NCI-H1092 treated with DMSO at 0.1 percent for 48 hours (cell line): ENCODE results near the gene ZNF575.

Experiments used
- DNase-seq: peaks from one replicate; lab custom pipeline; 2025; lab: John Stamatoyannopoulos, UW

ZNF575 gene

DNA sequence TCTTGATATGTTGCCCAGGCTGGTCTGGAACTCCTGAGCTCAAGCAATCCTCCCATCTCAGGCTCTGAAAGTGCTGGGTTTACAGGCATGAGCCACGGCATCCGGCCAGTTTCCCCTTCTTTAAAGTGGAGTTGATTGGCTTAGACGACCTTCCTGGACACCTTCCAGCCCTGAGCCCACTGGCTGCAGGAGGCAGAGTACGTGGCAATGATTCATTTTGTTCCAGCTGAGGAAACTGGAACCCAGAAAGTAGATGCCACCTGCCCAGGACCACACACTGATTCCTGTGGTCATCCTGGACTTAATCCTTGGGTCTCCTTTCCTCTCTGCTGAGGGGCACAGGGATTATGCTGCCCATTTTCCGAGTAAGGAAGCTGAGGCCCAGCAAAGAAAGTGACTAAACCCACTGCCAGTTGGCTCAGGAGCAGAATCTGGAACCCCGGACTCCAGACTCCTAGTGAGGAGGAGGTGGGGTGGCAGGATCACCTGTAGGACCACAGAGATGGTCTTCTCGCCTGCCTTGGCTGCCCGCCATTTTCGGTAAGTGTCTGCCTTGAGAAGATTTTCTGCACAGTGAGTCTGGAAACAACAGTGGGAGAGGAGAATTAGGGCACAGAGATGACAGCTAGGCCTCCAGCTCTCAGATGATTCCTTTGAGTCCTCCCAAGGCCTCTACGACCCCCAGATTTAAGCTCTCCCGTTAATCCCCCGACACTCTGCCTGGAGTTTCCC, 41.6 kb downstream of the ZNF575 start:
- DNase-seq, result no peak

DNA sequence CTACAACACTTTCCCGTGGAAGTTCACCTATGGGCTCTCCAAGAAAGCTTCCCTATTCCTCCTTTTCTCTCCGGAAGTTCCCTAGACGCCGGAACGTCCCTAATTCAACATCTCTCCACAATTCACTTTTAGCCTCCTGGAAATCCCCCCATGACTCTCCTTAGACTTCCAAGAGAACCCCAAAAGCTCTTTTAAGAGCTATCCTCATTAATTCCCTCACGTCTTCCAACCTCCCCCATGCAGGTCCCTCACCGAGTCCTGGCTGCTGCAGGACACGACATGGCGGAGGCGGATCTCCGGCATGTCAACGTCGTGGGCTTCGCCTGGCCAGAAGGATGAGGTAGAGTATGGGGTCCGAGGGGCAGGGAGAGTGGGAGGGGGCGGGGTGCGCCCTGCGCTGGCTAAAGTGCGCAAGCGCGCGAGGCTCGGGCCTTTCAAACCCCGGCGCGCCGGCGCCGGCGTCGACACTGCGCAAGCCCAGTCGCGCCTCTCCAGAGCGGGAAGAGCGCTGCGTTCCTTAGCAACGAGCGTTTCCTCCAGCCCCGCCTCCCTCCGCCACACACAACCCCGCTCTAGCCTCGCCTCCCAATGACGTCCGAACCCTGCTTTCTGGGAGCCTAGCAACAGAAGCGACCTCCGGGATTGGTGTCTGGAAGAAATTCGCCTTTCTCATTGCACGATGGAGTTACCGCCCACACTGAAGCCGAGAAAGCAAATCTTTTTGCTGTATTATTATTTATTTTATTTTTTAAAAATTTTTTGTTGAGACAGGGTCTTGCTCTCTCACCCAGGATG, 42.4 kb downstream of the ZNF575 start, which contains the start of the genes PINLYP and XRCC1:
PINLYP (plus strand) TSS at position 646 of the 795 bp plus-strand sequence. CDS start 1,391 bp downstream, outside the sequence.
XRCC1 (minus strand) TSS at position 372 of the 795 bp plus-strand sequence; CDS start at position 303, 69 bp downstream.
- DNase-seq, result peak; percentile 97

DNA sequence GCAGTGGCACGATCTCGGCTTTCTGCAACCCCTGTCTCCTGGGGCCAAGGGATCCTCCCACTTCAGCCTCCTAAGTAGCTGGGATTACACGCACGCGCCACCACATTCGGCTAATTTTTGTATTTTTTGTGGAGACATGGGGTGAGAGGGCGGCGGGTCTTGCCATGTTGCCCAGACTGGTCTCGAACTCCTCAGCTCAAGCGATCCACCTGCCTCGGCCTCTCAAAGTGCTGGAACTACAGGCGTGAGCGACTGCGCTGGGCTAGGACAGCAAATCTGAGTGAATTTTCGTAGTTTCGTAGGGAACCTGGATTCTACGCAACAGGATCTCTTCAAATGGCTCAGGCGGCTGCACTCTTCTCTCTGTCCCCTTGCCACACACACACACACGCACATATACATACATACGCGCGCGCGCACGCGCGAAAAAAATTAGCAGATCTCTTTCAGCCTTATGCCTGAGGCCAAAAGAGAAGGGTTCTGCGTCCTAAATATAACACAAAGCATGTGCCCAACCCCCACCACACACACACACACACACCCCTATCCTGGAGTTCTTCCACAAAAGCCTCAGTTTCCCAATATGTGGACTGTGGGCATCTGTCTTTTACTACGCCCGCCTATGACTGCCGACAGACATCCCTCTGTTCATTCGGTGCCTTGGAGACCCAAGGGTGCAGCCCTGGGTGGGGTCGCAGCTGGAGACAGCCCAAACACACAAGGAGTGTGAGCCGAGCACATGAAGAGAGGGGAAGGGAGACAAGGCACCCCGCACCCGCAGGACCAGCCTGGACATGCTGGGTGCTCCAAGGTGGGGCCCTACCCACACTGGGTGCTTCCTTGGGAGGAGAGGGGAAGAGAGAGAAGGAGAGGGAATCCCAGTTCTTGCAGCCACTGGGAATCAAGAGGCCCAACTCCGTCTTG, 43.2 kb downstream of the ZNF575 start:
- DNase-seq, result peak; percentile 53

DNA sequence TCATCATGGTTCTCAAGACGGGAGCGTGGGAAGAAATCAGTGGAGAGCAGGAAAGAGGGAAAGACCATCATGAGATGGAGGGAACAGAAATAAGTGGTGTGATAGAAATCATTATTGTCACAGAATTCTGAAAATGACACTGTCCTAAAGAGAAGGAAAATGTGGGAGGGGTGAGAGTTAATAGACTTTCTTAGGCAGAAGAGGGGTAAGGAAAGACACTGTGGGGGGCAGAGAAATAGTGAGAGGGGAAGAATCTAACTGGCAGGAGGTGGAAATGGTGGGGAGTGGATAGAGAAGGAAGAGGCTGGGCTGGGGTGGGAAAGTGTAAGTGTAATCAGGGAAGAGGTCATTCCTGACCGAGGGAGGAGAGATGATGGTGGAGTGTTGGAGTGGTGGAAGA, 45.8 kb downstream of the ZNF575 start:
- DNase-seq, result no peak

DNA sequence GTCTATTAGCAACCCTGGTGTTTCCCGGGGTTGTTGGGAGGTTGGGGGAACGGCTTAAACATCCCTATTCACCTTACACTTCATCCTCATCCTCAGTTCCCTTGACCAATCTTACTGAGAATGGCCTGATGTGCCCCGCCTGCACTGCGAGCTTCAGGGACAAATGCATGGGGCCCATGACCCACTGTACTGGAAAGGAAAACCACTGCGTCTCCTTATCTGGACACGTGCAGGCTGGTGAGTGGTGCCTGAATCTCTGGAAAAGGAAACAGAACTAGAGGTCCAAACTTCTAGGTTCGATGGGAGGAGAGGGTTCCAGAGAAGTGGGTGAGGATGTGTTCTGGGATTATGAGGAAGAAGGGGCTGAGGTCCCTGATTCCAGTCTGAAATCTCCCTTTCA, 48.5 kb downstream of the ZNF575 start:
- no peak for DNase-seq

DNA sequence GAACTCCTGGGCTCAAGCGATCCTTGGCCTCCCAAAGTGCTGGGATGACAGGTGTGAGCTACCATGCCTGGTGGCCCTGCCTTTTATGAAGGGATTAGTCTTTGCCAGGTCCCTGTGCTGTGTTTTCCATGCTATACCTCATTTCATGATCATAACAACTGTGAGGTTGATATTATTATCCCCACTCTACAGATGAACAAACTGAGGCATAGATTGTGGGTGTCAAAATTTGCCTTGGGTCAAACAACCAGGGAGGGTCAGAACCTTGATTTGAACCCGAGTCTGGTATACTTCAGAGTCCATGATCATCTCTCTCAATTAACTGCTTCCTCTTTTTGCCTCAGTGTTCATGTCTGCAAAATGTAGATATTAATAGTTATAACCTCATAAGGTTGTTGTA, 49.5 kb downstream of the ZNF575 start:
- no peak for DNase-seq

DNA sequence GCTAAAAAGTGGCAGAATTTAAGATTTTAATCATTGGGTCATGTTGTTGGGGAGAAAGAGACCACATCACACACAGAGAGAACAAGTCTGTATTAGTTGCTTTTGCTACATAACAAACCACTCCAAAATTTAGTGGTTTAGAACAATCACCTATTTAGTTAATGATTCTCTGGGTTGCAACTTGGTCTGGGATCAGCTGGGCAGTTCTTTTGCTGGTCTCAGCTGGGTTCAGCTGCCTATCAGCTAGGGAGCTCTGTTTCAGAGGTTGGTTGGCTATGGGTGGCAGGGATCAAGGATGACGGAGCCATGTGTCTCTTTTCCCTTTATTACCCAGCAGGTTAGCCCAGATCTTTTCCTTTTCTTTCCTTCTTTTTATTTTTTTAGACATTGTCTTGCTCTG, 51.5 kb downstream of the ZNF575 start:
- no peak for DNase-seq
